ENCODE data around the gene EYA4.

- TF ChIP-seq ZNF274 (IDR thresholded peaks at IDR 0.05; ENCODE audit: low read depth, low read length) (no peak), YY1 (IDR thresholded peaks at IDR 0.05; ENCODE audit: insufficient read depth, insufficient read length) (no peak)
Observed at GRCh38 chr6:133411757-133412156, 170.6 kb downstream of the EYA4 start.

Data from NT2/D1 (cell line).